T47D (cell line): ENCODE data around the gene SV2C.
A peak's percentile ranks its signal among the peaks of the same experiment; 100 is the strongest.

Experiments
- DNase-seq, 2 experiments: peaks; one replicate each; pipeline versions ENCODE4 v3.0.0 to v3.0.0-alpha.2; 2011 to 2012; ENCODE audit warnings: low read depth in 1 of 2, low spot score in 1 of 2
- JUND ChIP-seq: IDR thresholded peaks from 2 replicates; pipeline ENCODE4 v1.6.1; 2012; ENCODE audit warnings: low read depth
- in situ Hi-C: cut with HindIII; loops from 2 replicates; pipeline ENCODE4 v1.10.0; 2016; ENCODE audit warnings: low sequenced_read_pairs, low pct_unique_long_range_greater_than_20kb

SV2C gene

DNA sequence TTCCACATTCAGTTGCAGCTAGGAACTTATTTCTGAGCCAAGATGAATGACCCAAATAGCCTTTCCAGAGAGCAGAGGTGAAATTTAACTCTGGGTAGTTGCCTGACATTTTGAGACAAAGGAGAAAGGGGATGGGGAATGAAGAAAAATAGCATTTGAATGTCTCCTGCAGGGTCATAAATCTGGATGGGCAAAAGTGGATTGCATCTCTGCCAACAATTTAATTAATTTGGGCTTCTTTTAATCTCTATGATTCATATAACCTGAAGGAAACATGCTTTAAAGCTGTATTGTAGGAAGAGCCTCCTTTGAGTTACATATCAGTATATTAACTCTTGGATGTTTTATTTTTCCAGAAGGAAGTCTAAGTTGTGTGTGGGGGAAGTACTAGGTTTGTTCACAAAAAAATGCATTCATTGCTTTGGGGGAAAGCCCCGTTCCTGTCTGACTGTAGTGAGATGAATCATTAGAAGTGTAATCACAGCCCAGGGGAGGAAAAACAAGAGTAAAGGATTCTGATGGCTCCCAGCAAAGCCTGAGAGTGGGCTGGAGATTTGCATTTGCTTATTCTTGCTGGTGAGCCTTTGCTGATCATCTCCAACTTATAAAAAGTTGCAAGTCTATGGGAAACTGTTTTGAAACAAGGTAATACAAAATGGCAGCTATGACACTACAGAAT is 186.9 kb downstream of the SV2C start:
- no peak for DNase-seq
- in situ Hi-C loops: no loop called here
- TF ChIP-seq JUND: no peak

DNA sequence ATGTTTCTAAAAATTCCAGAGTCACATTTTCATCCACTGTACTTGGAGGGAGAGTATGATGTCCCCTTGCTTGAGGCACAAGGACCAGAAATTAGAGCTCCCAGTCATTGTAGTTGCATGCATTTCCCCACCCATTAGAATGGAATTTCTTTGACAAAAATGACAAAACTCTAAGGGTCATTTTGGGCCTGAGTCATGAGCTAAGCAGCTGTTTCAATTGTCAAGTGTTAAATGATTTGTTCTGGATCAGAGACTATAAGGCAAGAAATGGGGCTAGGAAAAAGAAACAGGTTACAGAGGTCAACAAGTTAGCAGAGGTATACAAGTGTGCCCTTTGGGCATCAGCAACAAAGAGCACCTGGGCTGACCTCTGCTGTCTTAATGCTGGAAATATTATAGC is 188.7 kb downstream of the SV2C start:
- in situ Hi-C loops: no loop called here
- no peak for DNase-seq
- no peak for TF ChIP-seq JUND

DNA sequence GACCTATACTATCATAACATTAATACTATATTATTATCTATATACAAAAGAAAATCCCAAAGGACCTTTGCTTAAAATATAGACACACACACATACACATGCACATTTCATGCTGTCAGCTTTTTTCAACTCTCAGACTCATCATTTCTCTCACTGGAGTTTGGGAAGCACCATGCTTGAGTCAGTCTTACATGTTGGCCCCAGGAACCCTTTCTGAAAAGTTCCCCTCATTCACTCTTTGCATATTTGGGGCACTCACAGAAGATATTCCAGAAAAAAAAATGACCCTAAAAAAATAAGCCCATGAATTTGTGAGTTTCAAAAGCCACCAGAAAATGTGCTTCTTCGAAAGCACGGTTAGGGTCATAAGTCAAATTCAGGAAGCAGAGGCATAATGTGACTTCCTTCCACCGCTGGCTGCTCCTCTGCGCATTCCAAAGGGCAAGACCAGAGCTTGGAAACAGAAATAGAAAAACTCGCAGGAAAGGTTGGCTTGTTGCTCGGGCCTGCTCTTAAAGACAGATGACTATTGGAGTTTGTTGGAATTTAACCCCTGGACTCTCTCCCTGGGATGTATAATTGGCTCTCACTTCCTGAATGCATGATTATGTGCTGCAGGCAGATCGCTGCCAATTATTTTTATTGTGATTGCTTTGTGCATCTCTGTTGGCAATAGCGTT is 190.2 kb downstream of the SV2C start:
- TF ChIP-seq JUND: no peak
- no peak for DNase-seq
- in situ Hi-C loops: no loop called here

DNA sequence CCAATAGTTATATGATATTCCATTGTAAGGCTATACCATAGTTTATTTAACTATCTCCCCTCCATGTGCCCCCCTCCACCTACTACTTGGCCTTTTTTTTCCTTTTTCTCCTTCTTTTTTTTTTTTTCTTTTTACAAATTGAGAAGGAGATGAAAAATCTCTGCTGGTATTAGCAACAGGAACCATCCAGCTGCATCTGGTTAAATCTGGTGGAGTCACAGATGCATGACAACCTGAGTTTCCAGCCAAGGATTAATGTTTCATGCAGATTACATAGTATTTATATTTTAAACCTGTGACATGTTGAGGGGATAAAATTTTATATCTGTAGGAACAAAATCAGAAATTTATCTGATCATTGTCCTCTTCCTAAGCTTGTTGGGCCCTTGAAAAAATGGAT is 191.4 kb downstream of the SV2C start:
- in situ Hi-C loops: no loop called here
- TF ChIP-seq JUND: no peak
- DNase-seq: no peak

DNA sequence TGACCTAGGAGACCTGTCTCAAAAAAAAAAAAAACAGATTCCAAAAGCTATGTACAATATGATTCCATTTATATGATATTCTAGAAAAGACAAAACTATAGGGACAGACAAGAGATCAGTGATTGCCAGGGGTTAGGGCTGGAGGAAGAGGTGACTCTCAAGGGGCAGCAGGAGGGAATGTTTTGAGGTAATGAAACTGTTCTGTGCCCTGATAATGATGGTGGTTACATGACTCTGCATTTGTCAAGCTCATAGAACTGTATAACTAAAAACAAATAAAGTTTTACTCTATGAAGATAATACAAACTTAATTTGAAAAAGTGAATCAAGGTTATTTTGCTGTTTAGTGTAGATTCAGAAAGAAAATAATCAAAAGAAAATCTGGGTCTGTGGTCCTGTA is 194.6 kb downstream of the SV2C start:
- no peak for TF ChIP-seq JUND
- in situ Hi-C loops: no loop called here
- DNase-seq: no peak

DNA sequence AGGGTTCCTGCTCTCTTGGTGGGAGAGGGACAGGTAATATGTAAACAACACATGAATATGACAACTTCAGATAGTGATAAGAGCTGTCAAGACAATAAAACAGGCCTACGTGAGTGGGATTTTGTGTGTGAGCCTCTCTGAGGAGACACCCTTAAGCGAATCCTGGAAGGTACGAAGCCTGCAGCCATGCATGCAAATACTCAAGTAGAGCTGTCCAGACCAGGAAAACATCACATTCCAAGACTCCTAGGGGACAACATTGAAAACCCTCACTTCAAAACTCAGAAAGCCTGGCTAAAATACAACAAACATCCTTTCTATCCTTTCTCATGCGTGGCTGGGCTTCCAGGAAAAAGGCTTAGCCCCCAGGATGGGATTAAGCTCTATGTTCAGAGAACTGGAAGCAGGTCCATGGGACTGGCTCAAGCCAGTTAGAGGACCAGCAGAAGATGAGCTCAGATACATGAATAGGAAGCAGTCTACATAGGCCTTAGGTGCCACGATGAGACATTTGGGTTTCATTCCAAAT is 195.1 kb downstream of the SV2C start:
- no peak for TF ChIP-seq JUND
- in situ Hi-C loops: no loop called here
- no peak for DNase-seq

DNA sequence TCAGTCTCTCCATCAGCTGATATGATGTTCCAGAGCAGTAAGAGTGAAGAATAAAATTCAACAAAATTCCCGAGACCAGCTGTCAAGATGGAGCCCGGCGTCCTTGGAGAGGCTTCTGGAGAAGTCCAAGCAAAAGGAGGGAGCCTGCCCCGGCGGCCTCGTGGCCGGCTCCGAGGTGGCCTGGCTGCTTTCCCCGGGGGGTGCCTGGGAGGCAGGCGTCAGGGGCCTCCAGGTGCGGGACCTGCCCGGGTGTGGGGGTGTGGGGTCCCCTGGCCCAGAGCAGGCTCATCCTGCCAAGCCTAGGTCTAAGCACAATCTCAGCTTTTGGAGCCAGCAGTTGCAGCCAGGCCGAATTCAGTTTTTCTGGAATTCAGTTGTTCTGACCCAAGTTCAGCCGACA is 197.3 kb downstream of the SV2C start:
- in situ Hi-C loops: no loop called here
- no peak for TF ChIP-seq JUND
- DNase-seq: no peak

DNA sequence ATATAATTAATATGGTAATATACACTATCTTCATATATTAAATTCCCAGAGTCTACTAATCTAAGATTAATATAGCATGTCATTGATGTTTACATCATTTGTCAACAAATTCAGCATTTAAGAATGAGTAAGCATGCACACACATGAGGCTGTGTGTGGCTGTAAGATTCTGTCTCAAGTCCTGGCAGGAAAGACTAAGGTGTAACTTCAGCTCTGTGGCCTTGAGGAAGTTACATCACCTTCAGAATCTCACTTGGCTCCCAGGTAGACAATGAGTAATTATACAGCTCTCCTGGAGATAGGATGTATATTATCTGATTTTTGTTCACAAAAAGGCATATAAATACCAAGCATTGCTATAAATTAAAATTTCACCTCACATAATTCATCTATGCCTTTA is 200.5 kb downstream of the SV2C start:
- in situ Hi-C loops: no loop called here
- TF ChIP-seq JUND: no peak
- DNase-seq: no peak

DNA sequence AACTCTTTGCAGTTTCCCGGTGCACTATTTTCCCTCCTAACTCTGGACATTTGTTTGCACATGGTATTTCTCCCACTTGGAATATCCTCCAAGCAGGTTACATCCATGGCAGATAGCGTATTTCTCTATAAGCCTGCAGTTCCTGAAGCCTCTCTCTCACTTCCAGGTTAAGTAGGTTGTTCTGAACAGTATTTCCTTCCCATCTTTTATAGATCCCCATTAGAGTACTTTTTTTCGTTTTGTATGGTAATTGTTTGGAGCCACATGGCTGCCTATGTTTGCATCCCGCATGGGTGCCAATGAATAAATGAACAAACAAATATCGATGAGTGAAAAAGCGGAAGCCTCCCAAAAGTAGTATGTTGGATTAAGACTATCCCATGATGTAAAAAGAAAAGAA is 206.5 kb downstream of the SV2C start:
- DNase-seq: no peak
- no peak for TF ChIP-seq JUND
- in situ Hi-C loops: no loop called here

DNA sequence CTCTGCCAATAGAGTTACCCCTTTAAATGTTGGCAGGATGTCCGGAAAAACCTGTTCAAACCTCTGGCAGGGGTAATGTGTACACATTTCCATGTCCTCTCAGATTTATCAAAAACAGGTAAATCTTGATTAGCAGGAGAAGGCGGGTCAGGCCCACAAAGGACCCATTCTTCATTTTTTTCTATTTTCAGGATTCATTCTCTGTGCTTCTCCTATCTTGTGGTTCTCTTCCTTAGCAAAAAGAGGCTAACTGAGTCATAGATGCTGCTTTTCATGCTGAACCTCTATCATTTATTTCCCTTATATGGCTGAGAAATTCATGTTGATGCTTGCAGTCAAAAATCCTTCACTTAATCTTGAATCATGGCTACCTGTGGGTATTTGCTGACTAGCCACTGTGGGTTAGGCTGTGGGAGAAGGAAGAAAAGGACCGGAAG is 207.2 kb downstream of the SV2C start:
- DNase-seq: peak in 1 of 2 experiments; percentile 86
- TF ChIP-seq JUND: no peak
- in situ Hi-C loops: no loop called here

DNA sequence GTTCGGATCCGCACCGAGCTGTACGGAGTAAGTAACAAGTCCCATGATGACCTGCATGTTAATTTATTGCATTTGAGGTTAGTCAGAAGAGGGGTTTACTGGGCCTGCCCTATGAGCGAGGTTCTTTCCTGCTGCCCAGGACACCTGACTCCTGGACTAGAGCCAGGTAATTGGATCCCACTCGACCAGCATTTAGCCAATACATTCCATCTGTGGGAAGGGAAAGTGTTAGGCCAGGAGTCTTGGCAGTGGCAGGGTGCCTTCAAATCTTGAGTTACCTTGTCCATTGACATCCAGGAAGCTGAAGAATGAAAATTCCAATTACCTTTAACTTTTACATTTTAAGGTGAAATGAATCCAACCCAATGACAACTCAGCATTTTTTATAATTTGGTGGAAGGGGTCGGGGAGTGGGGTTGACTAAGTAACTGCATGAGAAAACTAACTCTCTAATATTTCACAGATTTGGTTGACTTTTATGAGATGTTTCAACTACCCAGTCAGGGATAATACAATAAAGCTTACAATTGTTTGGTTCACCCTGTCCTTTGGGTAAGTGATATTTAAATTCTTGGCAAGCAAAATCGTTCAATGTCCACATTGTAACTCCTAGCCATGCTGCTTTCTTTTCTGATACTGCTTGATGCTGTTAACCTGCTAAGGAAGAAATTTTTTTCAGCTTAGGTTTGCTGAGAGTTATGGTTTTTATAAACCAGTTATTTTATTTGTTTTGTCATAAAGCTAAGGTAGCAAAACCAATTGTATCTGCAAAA is 208.3 kb downstream of the SV2C start:
- DNase-seq: peak in 1 of 2 experiments; percentile 87
- in situ Hi-C loops: no loop called here
- no peak for TF ChIP-seq JUND

DNA sequence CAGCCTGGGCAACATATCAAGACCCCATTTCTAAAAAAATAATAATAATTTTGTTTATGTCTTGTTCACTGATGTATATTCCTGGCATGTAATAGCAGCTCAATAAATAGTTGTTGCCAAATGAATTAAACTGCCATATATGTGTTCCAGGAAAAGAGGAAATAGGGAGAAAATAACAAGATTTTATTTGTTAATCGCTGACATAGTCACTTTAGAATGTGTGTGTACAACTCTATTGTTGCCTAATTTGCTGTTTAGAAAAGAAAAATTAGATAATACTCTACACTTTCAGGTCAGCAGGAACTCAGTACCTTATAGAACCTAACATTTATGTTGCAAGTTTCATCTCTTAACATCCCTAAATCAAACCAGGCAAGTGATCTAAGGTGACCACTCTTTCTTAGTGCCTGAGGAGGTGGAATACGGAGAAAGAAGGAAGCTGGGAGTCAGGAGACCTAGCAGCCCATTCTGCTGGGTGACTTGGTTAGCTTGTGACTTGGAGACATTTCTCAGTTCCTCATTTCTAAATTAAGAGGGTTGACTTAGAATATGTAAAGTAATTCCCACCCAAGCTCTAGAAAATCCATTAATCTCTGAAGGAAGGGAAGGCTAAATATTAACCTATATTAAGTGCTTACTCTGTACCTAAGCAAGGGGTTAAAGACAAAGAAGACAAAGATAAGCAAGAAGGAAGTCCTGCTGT is 209.6 kb downstream of the SV2C start:
- no peak for TF ChIP-seq JUND
- DNase-seq: no peak
- in situ Hi-C loops: no loop called here

DNA sequence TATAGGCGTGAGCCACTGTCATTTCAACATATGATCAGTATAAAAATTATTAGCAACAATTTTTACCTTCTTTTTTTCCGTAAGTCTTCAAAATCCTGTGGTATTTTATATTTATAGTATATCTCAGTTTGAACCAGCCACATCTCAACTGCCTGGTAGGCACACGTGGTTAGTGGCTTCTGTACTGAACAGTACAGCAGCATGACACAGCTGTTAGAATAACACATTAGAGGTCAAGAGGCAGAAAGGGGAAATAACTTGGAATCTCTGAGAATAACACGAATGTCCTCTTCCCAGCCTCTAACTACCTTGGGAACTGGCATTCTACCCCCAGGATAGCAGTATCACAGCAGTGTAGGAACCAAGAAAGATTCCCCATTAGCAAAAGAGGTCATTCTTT is 211.4 kb downstream of the SV2C start:
- in situ Hi-C loops: no loop called here
- DNase-seq: no peak
- TF ChIP-seq JUND: no peak
